HG03039 (cell line): ENCODE results near the gene MPP1.
"Not testable (repeated sequence)": the region's sequence is repeated elsewhere in the genome, so short reads cannot be mapped to it uniquely, and the experiment has no call there.

Source experiments
- ATAC-seq: cut with Tn5 transposase; IDR thresholded peaks from one replicate; pipeline ENCODE4 v1.9.1; 2021; ENCODE audit warnings: mild to moderate bottlenecking, moderate library complexity; ENCODE audit not compliant: unreplicated experiment

MPP1 gene

GRCh38 chrX:154804957-154805695, at the start of gene MPP1:
Gene MPP1, minus strand, starts transcription at chrX:154805485. Its CDS starts 112 bp downstream, at chrX:154805373.
- ATAC-seq, result peak; percentile 91

- ATAC-seq, result no peak
Measured at GRCh38 chrX:154850957-154851611, 45.8 kb upstream of the MPP1 start.

GRCh38 chrX:154840856-154841255, 35.6 kb upstream of the MPP1 start:
- ATAC-seq, result no peak

GRCh38 chrX:154836163-154836562, 30.9 kb upstream of the MPP1 start:
- ATAC-seq, result no peak

- no peak for ATAC-seq
Measured at GRCh38 chrX:154834562-154834961, 29.3 kb upstream of the MPP1 start, which contains the start of gene SMIM9. Gene SMIM9, minus strand, starts transcription at chrX:154834662. Its CDS starts 3,806 bp downstream, at chrX:154830856.

- no peak for ATAC-seq
Measured at GRCh38 chrX:154833746-154834274, 28.5 kb upstream of the MPP1 start.

GRCh38 chrX:154829926-154830442, 24.7 kb upstream of the MPP1 start:
- ATAC-seq, result no peak

GRCh38 chrX:154829134-154829533, 23.8 kb upstream of the MPP1 start:
- ATAC-seq, result no peak

GRCh38 chrX:154828016-154828408, 22.7 kb upstream of the MPP1 start:
- ATAC-seq, result no peak

- peak; percentile 80 for ATAC-seq
Measured at GRCh38 chrX:154827194-154828015, 22.1 kb upstream of the MPP1 start.

- not testable (repeated sequence) for ATAC-seq
Measured at GRCh38 chrX:154825586-154825985, 20.3 kb upstream of the MPP1 start.

- no peak for ATAC-seq
Measured at GRCh38 chrX:154824638-154825037, 19.4 kb upstream of the MPP1 start.

GRCh38 chrX:154822029-154822428, 16.7 kb upstream of the MPP1 start:
- no peak for ATAC-seq

- ATAC-seq, result no peak
Measured at GRCh38 chrX:154821523-154821922, 16.2 kb upstream of the MPP1 start.

GRCh38 chrX:154819771-154820341, 14.6 kb upstream of the MPP1 start:
- ATAC-seq, result no peak

GRCh38 chrX:154818916-154819770, 13.9 kb upstream of the MPP1 start:
- no peak for ATAC-seq

GRCh38 chrX:154817048-154817618, 11.8 kb upstream of the MPP1 start:
- not testable (repeated sequence) for ATAC-seq

- ATAC-seq, result not testable (repeated sequence)
Measured at GRCh38 chrX:154816326-154816898, 11.1 kb upstream of the MPP1 start.

GRCh38 chrX:154815274-154815818, 10.1 kb upstream of the MPP1 start:
- ATAC-seq, result no peak
